Stimulated activated CD4-positive, alpha-beta T cell treated with anti-CD3 and anti-CD28 coated beads, Interleukin-1b, Interleukin-23, amount 100 ng/mL, for 24 hours (primary cell): ENCODE measurements around the gene IL11.
"Not testable (repeated sequence)": the region's sequence is repeated elsewhere in the genome, so short reads cannot be mapped to it uniquely, and the experiment has no call there.

Experiments
- DNase-seq, 4 experiments: peaks; one replicate each; pipeline ENCODE4 v3.0.0-alpha.2; 2020; ENCODE audit warnings: low read depth in 4 of 4, low spot score in 1 of 4

Gene IL11

GRCh38 chr19:55336101-55336500 is 34.2 kb downstream of the IL11 start:
- no peak for DNase-seq

GRCh38 chr19:55333870-55334269 is 36.4 kb downstream of the IL11 start:
- no peak for DNase-seq

DNA sequence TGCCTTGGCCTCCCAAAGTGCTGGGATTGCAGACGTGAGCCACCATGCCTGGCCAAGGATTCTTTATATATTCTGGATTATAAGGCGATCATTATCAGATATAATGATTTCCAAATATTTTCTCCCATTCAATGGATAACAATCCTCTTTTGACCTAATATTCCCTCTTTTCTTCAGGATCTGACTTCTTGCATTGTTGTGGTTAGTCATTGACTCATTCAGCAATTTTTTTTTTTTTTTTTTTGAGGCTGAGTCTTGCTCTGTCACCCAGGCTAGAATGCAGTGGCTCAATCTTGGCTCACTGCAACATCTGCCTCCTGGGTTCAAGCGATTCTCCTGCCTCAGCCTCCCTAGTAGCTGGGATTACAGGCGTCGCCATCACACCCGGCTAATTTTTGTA is 40.5 kb downstream of the IL11 start:
- DNase-seq: not testable (repeated sequence)

- not testable (repeated sequence) for DNase-seq
Measured at GRCh38 chr19:55328774-55329318, 41.4 kb downstream of the IL11 start.

DNA sequence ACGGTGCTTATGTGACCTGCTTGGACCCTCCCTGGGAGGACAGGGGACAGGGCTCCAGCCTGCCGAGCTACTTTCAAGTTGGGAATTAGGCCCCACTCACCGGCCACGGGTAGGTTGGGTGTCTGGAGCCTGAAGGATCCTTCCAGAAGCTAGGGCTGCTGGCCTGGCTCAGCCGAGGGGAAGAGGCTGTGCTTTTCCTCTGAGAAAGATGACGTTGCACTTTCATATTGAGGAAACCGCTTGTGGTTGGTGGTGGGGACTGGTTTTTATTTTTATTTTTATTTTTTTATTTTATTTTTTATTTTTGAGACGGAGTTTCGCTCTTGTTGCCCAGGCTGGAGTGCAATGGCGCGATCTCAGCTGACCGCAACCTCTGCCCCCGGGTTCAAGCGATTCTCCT is 45.1 kb downstream of the IL11 start, which contains the start of gene TMEM150B:
Gene TMEM150B, minus strand, starts transcription at position 170 of the 400 bp plus-strand sequence. CDS start 4,305 bp downstream, outside the sequence.
- DNase-seq: no peak

GRCh38 chr19:55324662-55325061 is 45.6 kb downstream of the IL11 start:
- DNase-seq: no peak

- no peak for DNase-seq
Measured at GRCh38 chr19:55322204-55322885, 47.9 kb downstream of the IL11 start.

GRCh38 chr19:55321466-55322137 is 48.7 kb downstream of the IL11 start:
- no peak for DNase-seq

- no peak for DNase-seq
Measured at GRCh38 chr19:55320844-55321419, 49.3 kb downstream of the IL11 start.

- no peak for DNase-seq
Measured at GRCh38 chr19:55319785-55320184, 50.5 kb downstream of the IL11 start.

- no peak for DNase-seq
Measured at GRCh38 chr19:55316646-55317045, 53.6 kb downstream of the IL11 start.

DNA sequence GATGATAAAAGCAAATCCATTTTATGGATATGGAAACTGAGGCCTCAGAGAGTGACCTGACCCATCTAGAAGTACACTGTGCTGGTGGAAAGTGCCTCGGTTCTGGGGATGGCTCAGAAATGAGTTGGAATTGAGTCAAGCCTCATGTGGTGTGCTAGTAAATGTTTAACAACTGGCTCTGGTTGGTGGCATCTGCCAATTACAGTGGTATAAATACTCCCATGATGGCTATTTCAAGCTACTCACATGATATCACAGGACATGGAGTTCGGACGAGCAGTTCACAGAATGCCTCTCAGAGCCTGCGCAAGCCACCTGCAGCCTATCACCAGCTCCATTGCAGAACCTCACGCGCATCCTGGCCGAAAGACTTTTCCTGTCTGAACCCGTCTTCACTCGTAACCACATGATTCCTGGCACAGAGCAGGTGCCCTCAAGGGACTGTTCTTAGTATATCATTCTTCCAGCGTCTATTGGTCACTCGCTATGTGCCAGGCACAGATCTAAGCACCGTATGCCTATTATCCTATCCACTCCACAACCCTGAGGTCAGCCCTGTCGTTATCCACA is 54.2 kb downstream of the IL11 start:
- DNase-seq: no peak

- no peak for DNase-seq
Measured at GRCh38 chr19:55314396-55314795, 55.9 kb downstream of the IL11 start.
